ENCODE measurements around the gene STATH. TPM values are rescaled to one million over a fixed set of nuclear protein-coding genes. Genes with fewer than 3 reads are reported as not detected.

The STATH gene
- total RNA-seq, 3 donors from 2014 or later (not counting 1 experiment from before 2014, with no cell fraction given), result not detected

- Mint-ChIP-seq H3K27ac (no peak overlapping the region), H3K4me3 (no peak overlapping the region), H3K36me3 (no peaks in the 10 kb centered on the region), H3K27me3 (ENCODE audit: low read depth in 2 of 2) (no peaks in the 10 kb centered on the region), H3K4me1 (no peaks in the 10 kb centered on the region), H3K9me3 (no peaks in the 10 kb centered on the region)
- no peak overlapping the region for H3K4me3 ChIP-seq (ENCODE audit: low read length)
- ATAC-seq, result no peak
- no peak for TF ChIP-seq CTCF (IDR thresholded peaks at IDR 0.05)
- H3K36me3 ChIP-seq (ENCODE audit: control insufficient read depth, insufficient read depth, low read length), result no peaks in the 10 kb centered on the region
- 14% methylated on average over 1 of the region's 1 CpG for WGBS (ENCODE audit: insufficient coverage)
- no peak for DNase-seq
- no peaks in the 10 kb centered on the region for H3K27me3 ChIP-seq (ENCODE audit: control insufficient read depth, insufficient read depth, low read length)
- no peaks in the 10 kb centered on the region for H3K9me3 ChIP-seq (ENCODE audit: control insufficient read depth, insufficient read depth, low read length)
- H3K27ac ChIP-seq (ENCODE audit: low read length), result no peak overlapping the region
- intact Hi-C loops (cut with micrococcal nuclease), result no loop called here
- no peaks in the 10 kb centered on the region for H3K4me1 ChIP-seq (ENCODE audit: control insufficient read depth, insufficient read depth, low read length)
These were observed 25.7 kb upstream of the STATH start for GRCh38 chr4:69970071-69970470.

GRCh38 chr4:69974631-69975030 lies 21.1 kb upstream of the STATH start:
- intact Hi-C loops (cut with micrococcal nuclease), result no loop called here
- no peaks in the 10 kb centered on the region for H3K9me3 ChIP-seq (ENCODE audit: control insufficient read depth, insufficient read depth, low read length)

GRCh38 chr4:69977582-69977981 lies 18.2 kb upstream of the STATH start:
- no peaks in the 10 kb centered on the region for H3K27me3 ChIP-seq (ENCODE audit: control insufficient read depth, insufficient read depth, low read length)
- Mint-ChIP-seq H3K9me3 (peaks cover 0 to 5% of the 10 kb centered on the region in 2 donors), H3K4me3 (no peak overlapping the region), H3K27ac (no peak overlapping the region), H3K36me3 (no peaks in the 10 kb centered on the region), H3K4me1 (no peaks in the 10 kb centered on the region), H3K27me3 (ENCODE audit: low read depth in 2 of 2) (no peaks in the 10 kb centered on the region)
- no peak overlapping the region for H3K4me3 ChIP-seq (ENCODE audit: low read length)
- no peak for DNase-seq
- intact Hi-C loops (cut with micrococcal nuclease), result no loop called here
- H3K4me1 ChIP-seq (ENCODE audit: control insufficient read depth, insufficient read depth, low read length), result no peaks in the 10 kb centered on the region
- no peaks in the 10 kb centered on the region for H3K9me3 ChIP-seq (ENCODE audit: control insufficient read depth, insufficient read depth, low read length)
- H3K27ac ChIP-seq (ENCODE audit: low read length), result no peak overlapping the region
- TF ChIP-seq CTCF (IDR thresholded peaks at IDR 0.05), result no peak
- no peaks in the 10 kb centered on the region for H3K36me3 ChIP-seq (ENCODE audit: control insufficient read depth, insufficient read depth, low read length)
- no peak for ATAC-seq

More at GRCh38 chr4:69974631-69975030, 21.1 kb upstream of the STATH start:
- Histone ChIP-seq H3K27ac (ENCODE audit: low read length) (no peak overlapping the region), H3K4me1 (ENCODE audit: control insufficient read depth, insufficient read depth, low read length) (no peaks in the 10 kb centered on the region), H3K27me3 (ENCODE audit: control insufficient read depth, insufficient read depth, low read length) (no peaks in the 10 kb centered on the region), H3K36me3 (ENCODE audit: control insufficient read depth, insufficient read depth, low read length) (no peaks in the 10 kb centered on the region), H3K4me3 (ENCODE audit: low read length) (no peak overlapping the region)
- H3K9me3 Mint-ChIP-seq, result peaks cover 0 to 2% of the 10 kb centered on the region in 2 donors
- DNase-seq (no peak), ATAC-seq (no peak)
- no CpG with 5 or more reads among the region's 1 CpG for WGBS (ENCODE audit: insufficient coverage)
- H3K4me3 Mint-ChIP-seq, result no peak overlapping the region
- H3K27me3 Mint-ChIP-seq (ENCODE audit: low read depth in 2 of 2), result no peaks in the 10 kb centered on the region
- no peaks in the 10 kb centered on the region for H3K4me1 Mint-ChIP-seq
- H3K27ac Mint-ChIP-seq, result no peak overlapping the region
- no peak for TF ChIP-seq CTCF (IDR thresholded peaks at IDR 0.05)
- H3K36me3 Mint-ChIP-seq, result no peaks in the 10 kb centered on the region

GRCh38 chr4:69984030-69984443 lies 11.7 kb upstream of the STATH start:
- 81% methylated on average over 2 of the region's 2 CpGs for WGBS (ENCODE audit: insufficient coverage)
- H3K36me3 ChIP-seq (ENCODE audit: control insufficient read depth, insufficient read depth, low read length), result no peaks in the 10 kb centered on the region
- H3K27me3 ChIP-seq (ENCODE audit: control insufficient read depth, insufficient read depth, low read length), result no peaks in the 10 kb centered on the region
- H3K4me1 ChIP-seq (ENCODE audit: control insufficient read depth, insufficient read depth, low read length), result no peaks in the 10 kb centered on the region
- no peak for ATAC-seq
- no peak for DNase-seq
- Mint-ChIP-seq H3K4me3 (no peak overlapping the region), H3K4me1 (no peaks in the 10 kb centered on the region), H3K9me3 (peaks cover 0 to 3% of the 10 kb centered on the region in 2 donors), H3K27me3 (ENCODE audit: low read depth in 2 of 2) (no peaks in the 10 kb centered on the region), H3K27ac (no peak overlapping the region), H3K36me3 (no peaks in the 10 kb centered on the region)
- H3K27ac ChIP-seq (ENCODE audit: low read length), result no peak overlapping the region
- no peak for TF ChIP-seq CTCF (IDR thresholded peaks at IDR 0.05)
- H3K4me3 ChIP-seq (ENCODE audit: low read length), result no peak overlapping the region
- no peaks in the 10 kb centered on the region for H3K9me3 ChIP-seq (ENCODE audit: control insufficient read depth, insufficient read depth, low read length)
- intact Hi-C loops (cut with micrococcal nuclease), result no loop called here
